Fibroblast of the conjunctiva (primary cell): Measurements from ENCODE around the gene WDFY2.

ENCODE experiments used
- DNase-seq: peaks from one replicate; pipeline ENCODE4 v3.0.0-alpha.2; 2010; ENCODE audit warnings: low read depth

Gene WDFY2

DNA sequence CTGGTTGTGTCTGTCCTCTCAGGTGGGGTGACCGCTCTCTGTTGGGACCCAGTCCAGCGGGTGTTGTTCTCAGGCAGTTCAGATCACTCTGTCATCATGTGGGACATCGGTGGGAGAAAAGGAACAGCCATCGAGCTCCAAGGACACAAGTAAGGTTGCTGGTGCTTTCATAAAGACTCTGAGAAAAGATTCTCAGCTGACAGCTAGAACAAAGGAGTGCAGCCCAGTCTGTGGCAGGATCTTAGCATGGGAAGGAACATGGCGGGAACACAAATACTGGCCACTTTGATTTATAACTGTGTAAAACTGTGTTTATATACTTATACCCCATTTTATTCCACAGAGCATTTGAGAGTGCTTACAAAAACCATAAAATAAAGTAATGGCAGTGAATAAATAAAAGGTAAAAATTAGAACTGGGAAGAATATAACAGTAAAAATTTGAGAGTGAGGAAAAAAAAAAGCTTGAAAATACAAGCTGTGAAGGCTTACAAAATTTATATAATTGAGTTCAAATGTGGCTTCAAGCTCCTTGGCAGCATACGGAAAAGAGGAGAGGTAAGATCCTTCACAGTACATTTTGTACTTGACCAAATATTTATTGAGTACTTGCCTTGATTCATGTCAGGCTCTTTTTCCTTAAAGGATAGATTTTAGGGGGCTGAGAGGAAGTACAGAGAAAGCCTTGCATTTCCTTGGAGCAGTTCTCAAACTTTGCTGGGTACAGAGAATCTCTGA, 154.9 kb downstream of the WDFY2 start:
- DNase-seq = peak; percentile 34

DNA sequence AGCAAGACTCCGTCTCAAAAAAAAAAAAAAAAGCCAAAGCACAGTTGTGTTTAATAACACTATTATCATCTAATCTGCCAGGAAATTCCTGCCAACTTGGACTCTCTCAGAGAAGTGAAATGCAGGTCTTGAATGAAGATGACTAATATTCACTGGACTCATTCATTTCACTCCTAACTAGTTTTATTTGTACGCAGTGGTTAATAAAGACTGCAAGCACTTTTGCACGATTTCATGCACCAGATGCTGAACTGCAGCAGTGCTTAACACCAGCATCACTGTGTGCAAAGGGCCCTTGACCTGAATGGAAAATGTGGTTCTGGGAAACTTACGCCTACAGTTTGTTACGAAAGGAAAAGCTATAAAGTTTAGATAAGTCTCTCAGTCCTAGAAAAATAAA, 156.4 kb downstream of the WDFY2 start:
- DNase-seq = peak; percentile 40

DNA sequence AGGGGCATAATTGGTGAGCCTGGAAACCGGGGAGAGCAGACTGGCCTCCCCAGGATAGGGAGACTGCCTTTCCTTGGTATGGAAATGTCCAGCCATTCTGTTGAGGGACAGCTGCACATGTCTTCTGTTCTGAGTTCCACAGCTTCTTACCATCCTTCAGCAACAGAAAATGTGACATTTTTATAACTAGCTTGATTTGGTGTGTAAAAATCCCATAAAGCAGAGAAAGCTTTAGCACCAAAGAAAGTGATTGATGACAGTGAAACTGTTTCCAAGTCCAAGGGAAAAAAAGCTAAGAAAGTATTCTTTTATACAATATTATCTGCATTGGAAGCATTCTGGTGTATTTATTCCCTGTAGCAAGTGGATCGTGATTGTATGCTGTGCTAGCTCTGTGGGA, 157.8 kb downstream of the WDFY2 start:
- no peak for DNase-seq

GRCh38 chr13:51742611-51743010, 158.3 kb downstream of the WDFY2 start:
- no peak for DNase-seq

- no peak for DNase-seq
Observed at GRCh38 chr13:51745243-51745642, 161.0 kb downstream of the WDFY2 start.

GRCh38 chr13:51746802-51747201, 162.5 kb downstream of the WDFY2 start:
- no peak for DNase-seq

DNA sequence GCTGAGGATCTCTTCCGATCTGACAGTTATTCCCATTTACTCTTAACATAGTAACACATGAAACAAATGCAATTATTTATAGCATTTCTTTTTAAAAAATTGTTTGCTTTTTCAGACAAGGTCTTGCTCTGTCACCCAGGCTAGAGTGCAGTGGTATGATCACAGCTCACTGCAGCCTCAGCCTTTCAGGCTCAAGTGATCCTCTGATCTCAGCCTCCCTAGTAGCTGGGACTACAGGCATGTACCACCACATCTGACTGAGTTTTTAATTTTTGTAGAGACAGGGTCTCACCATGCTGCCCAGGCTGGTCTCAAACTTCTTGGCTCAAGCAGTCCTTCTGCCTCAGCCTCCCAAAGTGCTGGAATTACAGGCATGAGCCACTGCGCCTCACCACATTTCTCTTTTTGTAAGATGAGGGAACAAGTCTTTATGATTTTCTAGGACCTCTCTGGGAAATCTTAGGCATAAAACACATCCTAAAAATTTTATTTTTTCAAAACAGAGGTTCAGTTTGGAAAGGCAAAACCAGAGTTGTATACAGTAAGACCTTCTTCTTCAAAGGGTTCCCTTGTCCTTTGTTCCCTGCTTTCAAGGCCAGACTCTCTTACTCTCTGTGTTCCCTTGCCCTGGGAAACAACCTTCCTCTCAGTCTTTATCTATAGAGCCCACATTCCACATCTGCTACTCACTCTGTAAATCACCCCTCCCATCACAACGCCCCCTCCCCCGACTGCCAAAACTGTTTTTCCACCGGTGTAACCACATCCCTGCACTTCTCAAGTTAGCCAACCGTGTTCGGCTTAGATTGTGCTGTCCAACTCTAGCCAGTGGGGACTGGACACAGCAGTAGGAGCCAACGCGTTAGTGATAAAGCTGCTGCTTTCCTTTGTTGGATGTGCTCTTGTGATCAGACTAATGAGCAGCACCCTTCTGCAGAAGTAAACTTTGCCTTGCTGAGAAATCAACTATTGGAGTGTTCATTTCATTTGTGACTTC, 163.5 kb downstream of the WDFY2 start:
- no peak for DNase-seq

DNA sequence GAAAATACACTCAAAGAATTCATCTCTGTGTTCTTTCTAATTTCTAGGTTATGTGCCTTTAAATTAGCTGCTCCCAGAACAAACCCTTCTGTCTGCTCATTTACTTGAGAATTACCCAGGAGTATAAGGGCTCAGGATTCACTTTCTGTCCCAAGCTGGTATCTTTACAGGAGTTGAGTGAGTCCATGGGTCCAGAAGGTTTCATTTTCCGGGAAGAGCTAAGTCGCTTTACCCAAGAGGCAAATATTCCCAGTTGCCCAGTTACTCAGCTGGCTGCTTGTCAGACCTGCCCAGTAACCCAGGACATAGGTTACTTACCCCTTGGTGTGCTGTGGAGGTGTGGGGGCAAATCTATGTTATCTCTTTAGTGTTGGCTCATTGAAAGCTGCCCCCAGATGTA, 172.4 kb downstream of the WDFY2 start:
- DNase-seq = no peak

GRCh38 chr13:51758691-51759090, 174.4 kb downstream of the WDFY2 start:
- DNase-seq = no peak

GRCh38 chr13:51759240-51759639, 175.0 kb downstream of the WDFY2 start:
- DNase-seq = no peak

DNA sequence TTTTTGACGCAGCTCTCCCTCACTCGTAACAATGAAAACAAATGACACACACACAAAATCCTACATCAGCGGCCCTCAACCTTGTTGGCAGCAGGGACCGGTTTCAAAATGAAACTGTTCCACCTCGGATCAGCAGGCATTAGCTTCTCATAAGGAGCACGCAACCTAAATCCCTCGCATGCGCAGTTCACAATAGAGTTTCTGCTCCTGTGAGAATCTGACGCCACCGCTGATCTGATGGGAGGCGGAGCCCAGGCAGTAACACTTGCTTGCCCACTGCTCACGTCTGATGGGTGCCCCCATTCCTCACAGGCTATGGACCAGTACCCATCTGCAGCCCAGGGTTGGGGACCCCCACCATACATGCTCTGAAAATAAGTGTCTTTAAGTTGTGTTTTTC, 176.3 kb downstream of the WDFY2 start:
- DNase-seq = peak; percentile 76

DNA sequence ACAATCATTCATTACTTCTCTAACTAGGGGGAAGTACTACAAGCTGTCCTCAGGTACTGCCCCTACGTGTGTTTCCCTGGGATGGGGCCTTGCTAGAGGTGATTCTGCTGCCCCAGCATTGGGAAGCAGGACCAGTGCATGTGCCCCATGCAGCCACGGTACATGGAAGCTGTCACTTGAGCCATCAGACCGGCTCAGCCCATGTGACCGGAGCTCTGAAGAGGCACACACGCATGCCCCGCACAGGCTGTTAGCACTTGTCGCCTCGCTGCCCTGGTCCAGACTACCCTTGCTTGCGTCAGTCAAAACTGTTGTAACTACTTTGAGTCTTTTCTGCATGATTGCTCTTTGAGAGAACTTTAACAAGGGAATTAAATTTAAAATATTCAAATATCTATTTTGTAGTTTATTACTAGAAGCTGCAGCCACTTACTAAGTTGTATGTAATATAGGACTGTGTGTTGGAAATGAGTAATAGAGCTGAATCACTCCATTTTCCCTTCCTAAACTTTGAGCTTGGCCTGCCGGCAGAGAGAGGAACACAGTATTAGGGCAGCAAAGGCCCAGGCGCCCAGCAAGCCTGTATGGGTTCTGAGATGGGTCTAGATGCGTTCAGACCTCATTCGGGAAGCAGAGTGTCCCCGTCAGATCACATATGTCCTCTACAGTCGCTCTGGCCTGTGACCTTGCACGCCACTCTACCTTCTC, 177.5 kb downstream of the WDFY2 start:
- no peak for DNase-seq

DNA sequence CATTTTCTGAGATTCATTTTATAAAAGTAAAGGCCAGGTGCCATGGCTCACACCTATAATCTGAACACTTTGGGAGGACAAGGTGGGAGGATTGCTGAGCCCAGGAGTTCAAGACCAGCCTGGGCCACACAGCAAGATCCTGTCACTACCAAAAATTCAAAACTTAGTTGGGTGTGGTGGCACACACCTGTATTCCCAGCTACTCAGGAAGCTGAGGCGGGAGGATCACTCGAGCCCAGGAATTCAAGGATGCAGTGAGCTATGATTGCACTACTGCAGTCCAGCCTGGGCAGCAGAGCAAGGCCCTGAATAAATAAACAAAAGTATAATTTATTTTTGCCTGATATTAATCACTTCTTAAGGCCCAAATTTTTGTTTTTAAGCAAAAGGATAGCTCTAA, 179.2 kb downstream of the WDFY2 start:
- no peak for DNase-seq

DNA sequence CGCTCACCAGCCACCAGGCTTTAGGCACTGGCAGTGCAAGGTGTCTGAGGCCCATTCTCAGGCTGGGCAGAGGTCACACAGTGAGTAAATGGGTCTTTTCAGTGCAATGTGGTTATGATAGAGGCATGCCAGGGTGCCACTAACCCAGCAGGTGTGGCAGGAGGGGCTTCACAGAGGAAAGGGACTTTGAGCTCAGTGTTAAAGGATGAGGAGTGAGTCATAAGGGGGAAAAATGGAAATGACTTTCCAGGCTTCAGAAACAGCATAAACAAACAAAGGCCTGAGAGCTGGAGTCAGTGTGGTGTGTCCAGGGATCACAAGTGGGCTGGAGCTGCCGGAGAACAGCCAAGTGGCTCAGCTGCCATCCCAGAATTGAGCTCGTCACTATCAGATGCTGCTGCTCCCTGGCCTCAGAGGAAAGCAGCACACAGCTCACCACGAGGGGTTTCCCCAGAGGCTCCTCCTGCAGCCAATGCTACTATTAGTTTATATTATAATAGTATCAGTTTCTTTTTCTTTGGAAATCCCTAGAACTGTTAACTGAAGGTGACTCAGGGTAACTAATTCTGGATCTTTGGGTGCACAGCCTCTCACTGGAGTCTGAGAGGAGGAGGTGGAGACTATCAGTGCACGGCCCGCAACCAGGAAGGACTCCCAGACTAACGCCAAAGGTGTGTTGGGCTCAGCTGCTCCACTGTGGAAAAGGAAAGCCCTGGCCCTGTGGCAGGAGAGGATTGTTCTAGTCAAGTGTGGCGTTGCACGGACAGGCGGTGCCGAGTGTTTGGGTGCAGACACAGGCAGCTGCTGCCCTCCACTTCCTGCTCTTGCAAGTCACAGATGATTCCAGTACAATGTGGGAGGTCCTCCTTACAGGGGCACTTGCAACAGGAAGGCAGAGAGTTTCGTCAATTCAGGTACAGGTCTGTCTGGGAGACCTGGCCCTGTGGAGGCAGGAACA, 180.2 kb downstream of the WDFY2 start:
- peak; percentile 49 for DNase-seq

DNA sequence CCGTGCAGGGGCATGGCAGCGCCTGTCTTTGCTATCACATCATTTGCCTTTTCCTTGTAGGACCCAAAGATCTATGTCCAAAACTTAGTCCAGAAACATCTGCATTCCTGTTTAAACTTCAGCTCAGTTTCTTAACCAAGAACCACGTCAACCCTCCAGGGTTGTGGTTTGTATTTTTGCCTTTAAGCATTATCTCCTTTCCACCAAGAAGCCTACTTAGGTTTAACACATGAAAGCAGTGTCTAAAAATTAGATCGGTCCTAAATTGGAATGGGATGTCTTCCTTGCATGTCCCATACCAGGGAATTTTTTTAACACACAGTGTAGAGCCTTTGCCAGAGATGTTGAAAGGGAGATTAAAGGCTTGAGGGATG, 180.9 kb downstream of the WDFY2 start:
- no peak for DNase-seq

DNA sequence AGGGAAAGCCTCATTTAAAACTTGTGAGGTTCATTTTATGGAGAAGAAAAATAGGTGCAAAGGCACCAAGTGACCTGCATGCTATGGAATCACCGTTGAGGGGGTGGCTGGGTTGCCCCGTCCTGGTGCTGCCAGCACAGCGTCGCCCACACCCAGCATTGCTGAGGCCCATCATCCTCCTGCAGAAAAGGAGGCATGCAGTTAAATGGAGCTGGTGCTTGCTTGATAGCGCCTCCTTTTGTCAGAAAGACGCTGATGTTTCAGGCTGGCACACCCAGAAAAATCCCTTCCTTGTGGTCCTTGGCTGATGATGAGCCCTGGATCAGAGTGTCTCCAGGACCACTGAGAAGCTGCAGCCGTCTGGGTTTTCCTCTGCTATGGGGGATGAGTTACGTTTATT, 182.8 kb downstream of the WDFY2 start:
- no peak for DNase-seq

DNA sequence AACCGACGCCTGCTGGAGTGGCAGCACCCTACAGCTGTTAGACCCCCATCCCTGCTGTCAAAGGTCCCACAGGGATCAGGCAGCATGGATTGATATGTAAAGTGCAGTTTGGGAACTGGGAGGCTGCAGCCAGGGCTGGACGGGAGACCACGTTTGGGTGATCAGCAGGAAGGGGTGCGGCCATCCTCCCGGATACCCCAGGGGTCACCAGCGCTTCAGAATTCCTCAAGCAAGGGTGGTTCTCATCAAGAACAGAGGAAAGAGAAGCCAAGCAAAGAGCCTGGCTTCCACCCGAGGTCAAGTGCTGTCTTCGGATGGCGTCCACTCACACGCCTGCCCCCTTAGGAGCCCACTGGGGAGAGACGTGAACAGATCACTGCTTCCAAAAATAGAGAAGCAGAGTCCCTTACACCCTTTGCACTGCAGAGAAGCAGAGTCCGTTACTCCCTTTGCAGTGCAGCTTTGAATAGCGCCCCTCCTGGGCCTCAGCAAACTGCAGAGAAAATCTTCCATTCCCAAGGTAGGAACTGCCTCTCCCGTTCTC, 184.2 kb downstream of the WDFY2 start:
- DNase-seq = no peak

DNA sequence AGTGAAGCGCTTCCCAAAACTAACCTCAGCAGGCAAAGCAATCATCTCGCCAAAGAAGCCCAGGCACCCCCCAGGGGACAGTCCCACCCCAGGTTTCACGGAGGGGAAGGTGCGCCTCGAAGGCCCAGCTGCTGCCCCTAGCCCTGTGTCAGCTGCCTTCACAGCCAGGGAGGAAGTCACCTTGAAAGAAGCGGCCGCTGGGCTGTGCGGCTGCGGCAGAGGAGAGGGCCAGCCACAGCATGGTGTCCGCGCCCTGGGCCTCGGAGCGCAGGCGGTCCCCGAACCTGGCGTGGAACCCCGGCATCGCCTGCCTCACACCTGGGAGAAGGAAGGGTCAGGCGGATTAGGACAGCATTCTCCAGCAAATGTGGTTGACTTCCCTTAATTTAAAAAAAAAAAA, 184.7 kb downstream of the WDFY2 start:
- DNase-seq = no peak

GRCh38 chr13:51769455-51770127, 185.3 kb downstream of the WDFY2 start:
- no peak for DNase-seq

- DNase-seq = no peak
Observed at GRCh38 chr13:51770160-51770559, 185.9 kb downstream of the WDFY2 start.
